ENCODE data around the gene PGLYRP2. TPM values are rescaled to one million over a fixed set of nuclear protein-coding genes. Genes with fewer than 3 reads are reported as not detected.

Gene PGLYRP2
- polyA plus RNA-seq, 1 of the 3 experiments (the other 2 are of a cell fraction): not detected

- no peaks in the 10 kb centered on the region for H4K20me1 ChIP-seq (ENCODE audit: insufficient read depth)
- H3K36me3 ChIP-seq (replicated peaks in 1 of 2; ENCODE audit: control insufficient read depth in 1 of 2, insufficient read depth in 2 of 2, low read length in 1 of 2): no peaks in the 10 kb centered on the region
- POLR2A ChIA-PET: interaction anchor here (0.6 kb wide), 1 partner anchor 51 kb away, joined by 3 read pairs; no protein-coding TSS in a partner anchor
- 72% methylated on average over 2 of the region's 2 CpGs for WGBS (ENCODE audit: low lambda C conversion rate)
- CTCF ChIA-PET: interaction anchor here (1.2 to 1.9 kb wide), 2 partner anchors 19 to 346 kb away, joined by 3 to 4 read pairs; no protein-coding TSS in a partner anchor
- no peaks in the 10 kb centered on the region for H3K27me3 ChIP-seq (ENCODE audit: insufficient read depth)
- no peaks in the 10 kb centered on the region for H3K9me2 ChIP-seq
- no peak overlapping the region for H2AFZ ChIP-seq (ENCODE audit: low read depth)
- H3K27ac ChIP-seq (ENCODE audit: low read depth in 2 of 2, low read length in 1 of 2): no peak overlapping the region
- no peak overlapping the region for H3K9ac ChIP-seq
- H3K4me3 ChIP-seq (ENCODE audit: low read depth in 2 of 2, low read length in 1 of 2): no peak overlapping the region
- peaks cover 0 to 5% of the 10 kb centered on the region in 2 experiments; a peak in 1 of 4 replicates for H3K4me1 ChIP-seq (ENCODE audit: control insufficient read depth in 1 of 2, insufficient read depth in 2 of 2, low read depth in 1 of 2, low read length in 1 of 2)
- H3K9me3 ChIP-seq: no peaks in the 10 kb centered on the region
- TF ChIP-seq EP300 (IDR thresholded peaks at IDR 0.05; ENCODE audit: borderline replicate concordance in 1 of 2, low read depth in 1 of 2, low read length in 1 of 2) (no peak), REST (IDR thresholded peaks at IDR 0.05; ENCODE audit: low read depth, low read length) (no peak), GABPA (IDR thresholded peaks at IDR 0.05; ENCODE audit: low read depth) (no peak), RAD21 (IDR thresholded peaks at IDR 0.05; ENCODE audit: low read length) (no peak), SMC3 (IDR thresholded peaks at IDR 0.05; ENCODE audit: low read depth, low read length) (no peak), ELF1 (IDR thresholded peaks at IDR 0.05) (no peak), MEF2A (IDR thresholded peaks at IDR 0.05; ENCODE audit: borderline replicate concordance, low read depth) (no peak), FOXJ3 (CRISPR knock-in tag; IDR thresholded peaks at IDR 0.05) (no peak), PBX3 (IDR thresholded peaks at IDR 0.05) (no peak), RFX5 (IDR thresholded peaks at IDR 0.05; ENCODE audit: low read length) (no peak), MXI1 (IDR thresholded peaks at IDR 0.05; ENCODE audit: low read depth, low read length) (no peak), FOSL2 (IDR thresholded peaks at IDR 0.05; ENCODE audit: borderline replicate concordance, low read depth) (no peak), RXRA (IDR thresholded peaks at IDR 0.05; ENCODE audit: borderline replicate concordance, low read depth) (no peak), ZBTB33 (IDR thresholded peaks at IDR 0.05; ENCODE audit: borderline replicate concordance, low read depth) (no peak), MAX (IDR thresholded peaks at IDR 0.05; ENCODE audit: low read depth) (no peak), EZH2phosphoT487 (IDR thresholded peaks at IDR 0.05; ENCODE audit: borderline replicate concordance, low read depth) (no peak), GATA2 (CRISPR knock-in tag; IDR thresholded peaks at IDR 0.05) (no peak), TAF1 (IDR thresholded peaks at IDR 0.05; ENCODE audit: borderline replicate concordance, low read depth, low read length) (no peak)
- H3K79me2 ChIP-seq (ENCODE audit: insufficient read depth): no peaks in the 10 kb centered on the region
- no peak overlapping the region for H3K4me2 ChIP-seq
- no peak for DNase-seq
- H3F3A ChIP-seq (replicated peaks; ENCODE audit: insufficient read depth): no peaks in the 10 kb centered on the region
These were observed 41.2 kb downstream of the PGLYRP2 start for GRCh38 chr19:15438124-15438496.

Data from SK-N-SH (cell line).